A549 (cell line): Measurements from ENCODE around the gene FBH1.

Source experiments
- BHLHE40 ChIP-seq: IDR thresholded peaks from 2 replicates; pipeline ENCODE4 v1.6.1; 2012; ENCODE audit warnings: low read depth, low read length, inconsistent platforms
- CBX8 ChIP-seq: fragments of 200-600 bp; sonication (generic); IDR thresholded peaks from 2 replicates; pipeline ENCODE4 v1.6.1; 2016
- CEBPB ChIP-seq, 2 experiments: fragments of >200 bp in 1 of 2; sonication (Bioruptor Twin) in 1 of 2; formaldehyde crosslinking in 1 of 2; IDR thresholded peaks; 2 replicates each; pipeline ENCODE4 v1.6.1; 2012 to 2016
- EP300 ChIP-seq, 2 experiments: fragments of >200 bp; sonication (Bioruptor Twin); formaldehyde crosslinking; IDR thresholded peaks; 2 replicates in 1 of 2; 3 replicates in 1 of 2; pipeline ENCODE4 v1.6.1; 2016 to 2017
- GATA3 ChIP-seq: IDR thresholded peaks from 2 replicates; pipeline ENCODE4 v1.6.1; 2012; ENCODE audit warnings: borderline replicate concordance
- JUN ChIP-seq, 2 experiments: fragments of >200 bp; sonication (Bioruptor Twin); formaldehyde crosslinking; IDR thresholded peaks; 2 replicates in 1 of 2; 3 replicates in 1 of 2; pipeline ENCODE4 v1.6.1; 2016 to 2017
- RAD21 ChIP-seq, 2 experiments: fragments of >200 bp in 1 of 2; sonication (Bioruptor Twin) in 1 of 2; formaldehyde crosslinking in 1 of 2; IDR thresholded peaks in 1 of 2; conservative IDR thresholded peaks in 1 of 2; 2 replicates in 1 of 2; 3 replicates in 1 of 2; pipeline ENCODE4 v1.6.1; 2012 to 2018; ENCODE audit warnings: inconsistent platforms in 1 of 2
- RFX5 ChIP-seq: fragments of 450-650 bp; IDR thresholded peaks from 2 replicates; pipeline ENCODE4 v1.7.1; 2014; ENCODE audit warnings: antibody characterized with exemption, mild to moderate bottlenecking, moderate library complexity
- SREBF2 ChIP-seq: fragments of 450-650 bp; IDR thresholded peaks from 2 replicates; pipeline ENCODE4 v1.6.1; 2014; ENCODE audit warnings: mild to moderate bottlenecking, moderate library complexity
- TP53 ChIP-seq: fragments of 250-450 bp; sonication (Bioruptor Pico); IDR thresholded peaks from 2 replicates; pipeline ENCODE4 v1.5.0; 2021; ENCODE audit warnings: mild to moderate bottlenecking, moderate library complexity
- TF ChIP-seq, protein P1 (sequence below): fragments of >200 bp; sonication (Bioruptor Twin); formaldehyde crosslinking; IDR thresholded peaks from 3 replicates; pipeline ENCODE4 v1.5.1; 2016
- TF ChIP-seq, protein P2 (sequence below): IDR thresholded peaks from 2 replicates; pipeline ENCODE4 v1.6.1; 2012

DNA sequence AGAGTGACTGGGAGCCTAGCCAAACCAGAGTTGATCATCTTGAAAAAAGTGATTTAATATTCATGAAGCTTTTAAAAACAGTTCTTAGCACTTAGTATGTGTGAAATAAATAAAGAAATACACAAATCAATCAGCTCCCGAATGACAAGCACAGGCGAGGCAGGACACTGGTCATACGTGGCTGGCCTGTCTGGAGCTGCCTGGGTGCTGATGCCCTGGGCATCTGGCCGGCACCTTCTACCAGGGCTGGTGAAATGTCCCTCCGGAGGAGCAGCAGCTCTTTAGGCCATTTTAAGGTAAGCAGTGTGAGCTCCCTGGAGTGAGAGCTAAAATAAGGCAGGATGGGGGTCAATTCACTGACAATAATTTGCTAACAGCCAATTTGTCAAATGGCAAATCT lies 63.6 kb downstream of the FBH1 start:
- TF ChIP-seq BHLHE40 (no peak), TP53 (CRISPR knock-in tag) (no peak), GATA3 (no peak), RAD21 (conservative IDR thresholded peaks at IDR 0.05 in 1 of 2, IDR thresholded peaks at IDR 0.05 in 1 of 2) (no peak), EP300 (IDR thresholded peaks at IDR 0.05) (no peak), SREBF2 (no peak), CEBPB (IDR thresholded peaks at IDR 0.05) (no peak), JUN (IDR thresholded peaks at IDR 0.05) (no peak), RFX5 (no peak), CBX8 (no peak)
- TF ChIP-seq, protein P1, sequence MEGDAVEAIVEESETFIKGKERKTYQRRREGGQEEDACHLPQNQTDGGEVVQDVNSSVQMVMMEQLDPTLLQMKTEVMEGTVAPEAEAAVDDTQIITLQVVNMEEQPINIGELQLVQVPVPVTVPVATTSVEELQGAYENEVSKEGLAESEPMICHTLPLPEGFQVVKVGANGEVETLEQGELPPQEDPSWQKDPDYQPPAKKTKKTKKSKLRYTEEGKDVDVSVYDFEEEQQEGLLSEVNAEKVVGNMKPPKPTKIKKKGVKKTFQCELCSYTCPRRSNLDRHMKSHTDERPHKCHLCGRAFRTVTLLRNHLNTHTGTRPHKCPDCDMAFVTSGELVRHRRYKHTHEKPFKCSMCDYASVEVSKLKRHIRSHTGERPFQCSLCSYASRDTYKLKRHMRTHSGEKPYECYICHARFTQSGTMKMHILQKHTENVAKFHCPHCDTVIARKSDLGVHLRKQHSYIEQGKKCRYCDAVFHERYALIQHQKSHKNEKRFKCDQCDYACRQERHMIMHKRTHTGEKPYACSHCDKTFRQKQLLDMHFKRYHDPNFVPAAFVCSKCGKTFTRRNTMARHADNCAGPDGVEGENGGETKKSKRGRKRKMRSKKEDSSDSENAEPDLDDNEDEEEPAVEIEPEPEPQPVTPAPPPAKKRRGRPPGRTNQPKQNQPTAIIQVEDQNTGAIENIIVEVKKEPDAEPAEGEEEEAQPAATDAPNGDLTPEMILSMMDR = no peak
- TF ChIP-seq, protein P2, sequence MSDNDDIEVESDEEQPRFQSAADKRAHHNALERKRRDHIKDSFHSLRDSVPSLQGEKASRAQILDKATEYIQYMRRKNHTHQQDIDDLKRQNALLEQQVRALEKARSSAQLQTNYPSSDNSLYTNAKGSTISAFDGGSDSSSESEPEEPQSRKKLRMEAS = no peak
